Activated naive CD8-positive, alpha-beta T cell treated with anti-CD3 and anti-CD28 coated beads, Interleukin-2, amount 10 ng/mL, durations not matched to agents 7 days and 5 days (primary cell): ENCODE results near the gene CALN1. TPM values are rescaled to one million over a fixed set of nuclear protein-coding genes. Genes with fewer than 3 reads are reported as not detected.
"Not testable (repeated sequence)": the region's sequence is repeated elsewhere in the genome, so short reads cannot be mapped to it uniquely, and the experiment has no call there.

ENCODE experiments used
- ATAC-seq: fragments of 150-1000 bp; cut with Tn5 transposase; one replicate; pipeline ENCODE4 v1.10.0; 2021; ENCODE audit warnings: low read depth, moderate library complexity
- POLR2A ChIA-PET: fragments of 350-600 bp; sonication (Branson Sonifier 250); formaldehyde crosslinking; loops from one replicate; lab custom pipeline; 2021; ENCODE audit warnings: antibody characterized with exemption; lab: Charles Lee
- DNase-seq: peaks from one replicate; pipeline ENCODE4 v3.0.0; 2021
- H3K27ac Mint-ChIP-seq: one replicate; pipeline ENCODE4 v1.8.0; 2022; ENCODE audit warnings: mild to moderate bottlenecking, mixed read lengths
- H3K27me3 Mint-ChIP-seq: one replicate; pipeline ENCODE4 v1.8.0; 2022; ENCODE audit warnings: mild to moderate bottlenecking, moderate library complexity, mixed read lengths
- H3K36me3 Mint-ChIP-seq: one replicate; pipeline ENCODE4 v1.8.0; 2021; ENCODE audit warnings: mild to moderate bottlenecking, mixed read lengths
- H3K4me1 Mint-ChIP-seq: one replicate; pipeline ENCODE4 v1.8.0; 2021; ENCODE audit warnings: mixed read lengths
- H3K4me3 Mint-ChIP-seq: one replicate; pipeline ENCODE4 v1.8.0; 2022; ENCODE audit warnings: mild to moderate bottlenecking, moderate library complexity, mixed read lengths
- H3K9me3 Mint-ChIP-seq: one replicate; pipeline ENCODE4 v1.8.0; 2021; ENCODE audit warnings: mixed read lengths
- total RNA-seq, 2 experiments: library from RNA; stranded (reverse); gene quantifications; one replicate each; pipeline ENCODE4 v1.2.3, GENCODE V29; 2021

CALN1 gene
- not detected for total RNA-seq

GRCh38 chr7:72412121-72412618, at the start of gene CALN1:
Gene CALN1, minus strand, starts transcription at chr7:72412338.
- POLR2A ChIA-PET, H3K9me3 Mint-ChIP-seq, H3K36me3 Mint-ChIP-seq, DNase-seq, H3K4me3 Mint-ChIP-seq, H3K27ac Mint-ChIP-seq, H3K27me3 Mint-ChIP-seq, ATAC-seq, H3K4me1 Mint-ChIP-seq: not testable (repeated sequence)

DNA sequence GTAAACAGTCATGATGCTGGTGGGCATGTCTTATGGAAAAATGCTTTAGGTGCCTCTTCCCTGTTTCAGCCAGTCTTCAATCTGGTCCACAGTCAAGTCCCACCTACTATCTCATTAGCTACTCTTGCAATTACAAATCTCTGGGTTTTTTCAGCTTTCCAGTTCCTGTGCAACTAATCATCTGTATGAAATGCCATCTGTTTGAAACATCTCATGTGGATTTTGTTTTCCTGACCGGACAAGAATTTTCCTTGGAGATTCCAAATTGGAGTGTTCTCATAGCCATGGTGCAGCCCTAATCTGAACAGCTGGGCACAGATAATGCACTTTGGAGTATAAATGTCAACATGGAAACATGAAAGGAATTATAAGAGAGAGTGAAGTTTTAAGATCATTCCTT, 41.3 kb upstream of the CALN1 start:
- Mint-ChIP-seq H3K27ac (no peak overlapping the region), H3K4me3 (no peak overlapping the region), H3K9me3 (peaks cover 2% of the 10 kb centered on the region), H3K36me3 (no peaks in the 10 kb centered on the region), H3K4me1 (no peaks in the 10 kb centered on the region), H3K27me3 (no peaks in the 10 kb centered on the region)
- ATAC-seq (no peak), DNase-seq (no peak)
- POLR2A ChIA-PET = no interaction called here

DNA sequence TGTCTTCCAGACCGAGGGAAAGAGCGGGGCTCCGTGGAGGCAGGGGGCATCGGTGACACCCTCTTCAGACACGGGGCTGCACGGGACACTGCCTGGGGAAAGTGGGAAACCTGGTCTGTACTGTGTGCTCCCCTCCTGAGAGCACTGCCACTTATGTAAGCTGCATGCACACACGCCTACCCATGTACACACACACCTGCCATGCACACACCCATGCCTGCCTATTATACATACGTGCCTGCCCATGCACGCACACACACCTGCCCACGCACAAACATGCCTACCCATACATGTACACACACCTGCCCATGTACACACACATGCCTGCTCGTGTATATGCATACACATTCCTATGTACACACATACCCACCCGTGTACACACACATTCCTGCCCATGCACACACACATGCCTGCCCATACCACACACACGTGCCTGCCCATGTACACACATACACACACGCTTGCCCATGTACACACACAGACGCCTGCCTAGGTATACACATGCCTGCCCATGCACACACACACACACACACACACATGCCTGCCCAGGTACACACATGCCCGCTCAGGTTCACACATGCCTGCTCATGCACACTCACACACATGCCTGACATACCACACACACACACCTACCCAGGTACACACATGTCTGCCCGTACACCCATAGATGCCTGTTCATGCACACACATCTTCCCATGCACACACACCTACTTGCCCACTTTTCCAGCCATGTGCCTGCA, 35.5 kb upstream of the CALN1 start:
- Mint-ChIP-seq H3K4me1 (no peaks in the 10 kb centered on the region), H3K9me3 (peaks cover 6% of the 10 kb centered on the region), H3K36me3 (no peaks in the 10 kb centered on the region), H3K27me3 (no peaks in the 10 kb centered on the region), H3K27ac (no peak overlapping the region), H3K4me3 (no peak overlapping the region)
- ATAC-seq (no peak), DNase-seq (no peak)
- POLR2A ChIA-PET = no interaction called here

DNA sequence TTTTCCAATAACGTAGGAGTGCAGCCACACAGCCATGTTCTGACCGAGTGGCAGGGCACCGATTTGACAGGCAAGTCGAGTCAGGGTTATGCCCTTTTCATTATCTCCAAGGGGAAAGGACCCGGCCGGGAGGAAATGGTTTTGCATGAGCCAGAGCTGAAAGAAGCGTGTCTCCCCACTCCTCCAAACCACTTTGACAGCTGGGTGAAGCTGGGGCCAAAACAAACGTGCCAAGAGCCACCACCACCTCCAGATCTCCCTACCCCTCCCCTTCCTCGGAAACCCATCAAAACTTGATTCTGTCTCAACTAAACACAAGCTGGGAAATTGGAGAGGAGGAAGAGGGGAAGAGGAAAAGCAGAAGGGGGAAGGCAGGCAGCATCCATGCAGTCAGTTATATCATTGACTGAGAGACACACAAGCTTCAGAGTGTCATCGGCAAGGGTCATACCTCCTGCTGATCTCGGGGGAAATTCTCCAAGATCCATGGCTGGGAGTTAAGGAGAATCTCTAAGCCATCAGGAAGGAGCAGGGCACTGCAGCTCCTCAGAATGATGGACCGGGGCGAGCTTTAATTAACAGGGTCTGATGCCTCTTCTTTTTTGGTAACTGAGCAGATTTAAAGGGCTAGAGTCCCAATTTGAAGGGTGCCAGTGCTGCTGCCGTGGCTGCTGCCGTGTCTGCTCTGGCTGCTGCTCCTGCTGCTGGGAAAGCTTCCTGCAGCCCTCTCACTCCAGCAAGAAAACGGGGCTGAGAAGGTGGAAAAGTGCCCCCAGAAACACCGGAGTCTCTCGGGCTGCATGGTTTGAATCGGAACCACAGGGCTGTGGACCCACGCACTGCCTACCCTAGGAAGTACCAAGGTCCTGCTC, 34.7 kb upstream of the CALN1 start:
- POLR2A ChIA-PET = no interaction called here
- ATAC-seq = no peak
- Mint-ChIP-seq H3K27me3 (no peaks in the 10 kb centered on the region), H3K36me3 (no peaks in the 10 kb centered on the region), H3K27ac (no peak overlapping the region), H3K4me1 (no peaks in the 10 kb centered on the region), H3K4me3 (no peak overlapping the region), H3K9me3 (peaks cover 6% of the 10 kb centered on the region)
- no peak for DNase-seq

GRCh38 chr7:72446131-72446530, 34.0 kb upstream of the CALN1 start:
- ATAC-seq = no peak
- no peaks in the 10 kb centered on the region for H3K27me3 Mint-ChIP-seq
- POLR2A ChIA-PET = no interaction called here
- H3K9me3 Mint-ChIP-seq = peaks cover 6% of the 10 kb centered on the region
- no peak overlapping the region for H3K4me3 Mint-ChIP-seq
- no peaks in the 10 kb centered on the region for H3K4me1 Mint-ChIP-seq
- DNase-seq = no peak
- no peaks in the 10 kb centered on the region for H3K36me3 Mint-ChIP-seq
- no peak overlapping the region for H3K27ac Mint-ChIP-seq

DNA sequence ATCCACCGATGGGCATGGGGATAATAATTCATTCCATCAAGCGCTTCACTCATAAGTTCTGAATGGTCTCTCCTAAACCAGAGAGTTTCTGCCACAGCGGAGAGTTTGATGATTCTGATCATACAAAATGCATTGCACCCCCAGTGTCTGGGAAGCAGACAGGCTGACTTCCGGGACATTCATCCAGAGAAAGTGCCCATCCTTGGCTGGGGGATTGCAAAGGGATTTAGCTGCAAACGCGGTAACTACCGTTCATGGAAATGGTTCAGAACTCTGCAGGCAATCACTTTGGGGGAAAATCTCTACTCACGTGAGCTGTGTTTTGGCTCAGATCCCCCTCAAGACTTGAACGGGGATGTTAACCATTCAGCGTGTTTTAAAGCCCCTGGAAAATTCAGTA, 33.4 kb upstream of the CALN1 start:
- Mint-ChIP-seq H3K9me3 (peaks cover 4% of the 10 kb centered on the region), H3K27ac (no peak overlapping the region), H3K27me3 (no peaks in the 10 kb centered on the region), H3K36me3 (no peaks in the 10 kb centered on the region), H3K4me3 (no peak overlapping the region), H3K4me1 (no peaks in the 10 kb centered on the region)
- POLR2A ChIA-PET = no interaction called here
- ATAC-seq (no peak), DNase-seq (no peak)

DNA sequence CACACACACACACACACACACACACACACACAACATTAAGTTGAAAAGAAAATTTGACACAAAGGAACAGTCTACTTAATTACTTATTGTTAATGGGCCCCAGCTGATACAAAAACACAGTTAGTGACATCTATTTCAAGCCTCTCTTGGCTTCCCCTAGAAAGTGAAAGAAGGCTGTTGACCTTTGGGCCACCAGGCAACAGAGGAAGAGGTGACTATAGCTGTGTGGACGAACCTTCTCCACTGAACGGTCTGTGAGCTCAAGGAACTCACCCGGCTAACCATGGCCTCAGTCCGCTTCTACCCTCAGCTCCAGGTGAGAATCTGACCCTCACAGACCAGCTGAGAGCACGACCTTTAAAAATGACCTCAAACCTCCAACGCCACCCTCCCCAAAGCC, 32.9 kb upstream of the CALN1 start:
- POLR2A ChIA-PET = no interaction called here
- Mint-ChIP-seq H3K36me3 (no peaks in the 10 kb centered on the region), H3K4me3 (no peak overlapping the region), H3K27me3 (no peaks in the 10 kb centered on the region), H3K27ac (no peak overlapping the region), H3K9me3 (peaks cover 4% of the 10 kb centered on the region), H3K4me1 (no peaks in the 10 kb centered on the region)
- DNase-seq = no peak
- no peak for ATAC-seq

DNA sequence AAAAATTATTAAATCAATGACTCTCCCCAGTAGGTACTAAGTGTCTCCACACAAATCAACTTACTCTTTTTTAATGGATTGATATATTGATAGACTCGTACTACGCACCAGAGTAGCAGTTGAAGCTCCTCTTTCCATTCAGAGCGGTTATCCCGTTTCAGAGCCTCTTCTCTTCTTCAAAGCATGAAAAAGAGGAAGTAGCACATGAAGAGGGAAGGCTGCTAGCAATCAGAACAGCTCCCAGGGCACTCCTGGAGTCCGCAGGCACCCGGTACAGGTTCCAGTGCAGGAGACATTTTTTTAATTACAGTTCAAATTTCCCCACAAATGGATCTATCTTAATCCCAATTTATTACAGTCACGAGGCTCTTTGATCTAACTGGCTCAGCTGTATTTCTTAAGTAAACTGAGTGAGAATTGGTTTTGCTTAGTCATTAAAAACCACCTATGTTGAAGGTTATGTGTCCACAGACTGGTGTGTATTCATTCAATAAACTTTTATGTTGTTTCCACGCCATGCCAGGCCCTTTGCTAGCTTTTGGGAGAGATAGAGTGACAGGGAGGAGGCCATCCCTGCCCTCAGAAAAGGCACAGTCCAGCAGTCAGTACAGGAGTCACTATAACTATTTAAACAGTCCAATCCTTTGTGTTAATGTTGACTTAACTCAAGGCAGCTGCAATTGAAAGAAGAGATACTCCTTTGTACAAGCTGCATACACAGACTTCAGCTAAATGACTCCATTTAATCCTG, 32.1 kb upstream of the CALN1 start:
- Mint-ChIP-seq H3K9me3 (peaks cover 4% of the 10 kb centered on the region), H3K36me3 (no peaks in the 10 kb centered on the region), H3K27me3 (no peaks in the 10 kb centered on the region), H3K4me3 (no peak overlapping the region), H3K4me1 (no peaks in the 10 kb centered on the region), H3K27ac (no peak overlapping the region)
- DNase-seq = no peak
- POLR2A ChIA-PET = no interaction called here
- ATAC-seq = no peak

DNA sequence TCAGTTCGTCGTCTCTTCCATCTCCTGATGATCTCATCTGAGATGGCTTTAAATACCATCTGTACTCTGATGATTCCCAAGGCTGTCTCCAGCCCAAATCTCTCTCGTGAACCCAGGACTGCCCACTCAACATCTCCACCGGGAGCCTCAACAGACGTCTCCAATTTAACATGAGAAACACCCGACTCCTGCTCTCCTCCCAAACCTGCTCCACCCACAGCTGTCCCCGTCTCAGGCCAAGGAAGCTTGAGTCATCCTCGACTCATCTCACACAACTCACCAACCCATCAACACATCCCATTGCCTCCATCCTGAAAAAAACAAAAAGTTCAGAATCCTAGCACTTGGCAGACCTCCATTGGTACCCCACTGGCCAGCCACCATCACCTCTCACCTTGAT, 29.7 kb upstream of the CALN1 start:
- Mint-ChIP-seq H3K9me3 (no peaks in the 10 kb centered on the region), H3K27me3 (peaks cover 3% of the 10 kb centered on the region), H3K36me3 (no peaks in the 10 kb centered on the region), H3K4me3 (no peak overlapping the region), H3K4me1 (no peaks in the 10 kb centered on the region), H3K27ac (no peak overlapping the region)
- POLR2A ChIA-PET = no interaction called here
- no peak for DNase-seq
- no peak for ATAC-seq

- Mint-ChIP-seq H3K27me3 (peaks cover 3% of the 10 kb centered on the region), H3K36me3 (no peaks in the 10 kb centered on the region), H3K4me3 (no peak overlapping the region), H3K4me1 (no peaks in the 10 kb centered on the region), H3K9me3 (no peaks in the 10 kb centered on the region), H3K27ac (no peak overlapping the region)
- POLR2A ChIA-PET = no interaction called here
- DNase-seq (no peak), ATAC-seq (no peak)
Measured at GRCh38 chr7:72438491-72438890, 26.4 kb upstream of the CALN1 start.

DNA sequence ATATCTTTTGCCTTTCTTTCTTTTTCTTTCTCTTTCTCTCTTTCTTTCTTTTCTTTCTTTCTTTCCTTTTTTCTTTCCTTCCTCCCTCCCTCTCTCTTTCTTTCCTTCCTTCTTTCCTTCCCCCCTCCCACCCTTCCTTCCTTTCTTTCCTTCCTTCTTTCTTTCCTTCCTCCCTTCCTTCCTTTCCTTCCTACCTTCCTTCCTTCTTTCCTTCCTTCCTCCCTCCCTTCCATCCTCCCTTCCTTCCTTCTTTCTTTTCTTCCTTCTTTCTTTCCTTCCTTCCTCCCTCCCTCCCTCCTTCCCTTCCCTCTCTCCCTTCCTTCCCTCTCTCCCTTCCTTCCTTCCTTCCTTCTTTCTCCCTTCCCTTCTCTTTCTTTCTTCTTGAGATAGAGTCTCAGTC, 25.5 kb upstream of the CALN1 start:
- POLR2A ChIA-PET = no interaction called here
- Mint-ChIP-seq H3K4me3 (no peak overlapping the region), H3K4me1 (no peaks in the 10 kb centered on the region), H3K27me3 (peaks cover 3% of the 10 kb centered on the region), H3K36me3 (no peaks in the 10 kb centered on the region), H3K9me3 (no peaks in the 10 kb centered on the region), H3K27ac (no peak overlapping the region)
- no peak for ATAC-seq
- no peak for DNase-seq

DNA sequence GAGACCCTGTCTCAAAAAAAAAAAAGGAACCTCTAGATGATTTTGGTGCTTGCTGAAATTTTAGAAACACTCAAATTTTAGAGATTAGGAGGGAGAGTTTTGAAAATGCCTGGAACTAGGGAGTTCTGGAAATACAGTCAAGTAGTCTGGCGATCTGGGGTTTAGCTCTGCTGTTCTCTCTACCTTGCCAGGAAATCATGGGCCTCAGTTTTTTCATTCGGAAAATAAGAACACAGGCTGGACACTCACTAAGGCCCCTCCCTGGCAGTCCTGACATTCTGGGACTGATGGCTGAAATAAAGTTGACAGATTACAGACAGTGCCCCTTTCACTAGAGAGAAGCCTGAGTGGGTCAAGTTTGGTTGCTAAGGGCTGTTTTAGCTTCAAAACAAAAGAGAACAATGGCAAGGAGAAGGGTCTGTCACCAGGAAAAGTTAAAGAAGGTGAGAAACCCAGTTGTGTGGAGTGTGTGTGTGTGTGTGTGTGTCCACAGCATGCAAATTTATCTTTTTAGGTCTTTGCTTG, 25.0 kb upstream of the CALN1 start:
- Mint-ChIP-seq H3K4me1 (no peaks in the 10 kb centered on the region), H3K36me3 (no peaks in the 10 kb centered on the region), H3K27ac (no peak overlapping the region), H3K9me3 (no peaks in the 10 kb centered on the region), H3K4me3 (no peak overlapping the region), H3K27me3 (peaks cover 3% of the 10 kb centered on the region)
- ATAC-seq = no peak
- DNase-seq = no peak
- POLR2A ChIA-PET = no interaction called here

DNA sequence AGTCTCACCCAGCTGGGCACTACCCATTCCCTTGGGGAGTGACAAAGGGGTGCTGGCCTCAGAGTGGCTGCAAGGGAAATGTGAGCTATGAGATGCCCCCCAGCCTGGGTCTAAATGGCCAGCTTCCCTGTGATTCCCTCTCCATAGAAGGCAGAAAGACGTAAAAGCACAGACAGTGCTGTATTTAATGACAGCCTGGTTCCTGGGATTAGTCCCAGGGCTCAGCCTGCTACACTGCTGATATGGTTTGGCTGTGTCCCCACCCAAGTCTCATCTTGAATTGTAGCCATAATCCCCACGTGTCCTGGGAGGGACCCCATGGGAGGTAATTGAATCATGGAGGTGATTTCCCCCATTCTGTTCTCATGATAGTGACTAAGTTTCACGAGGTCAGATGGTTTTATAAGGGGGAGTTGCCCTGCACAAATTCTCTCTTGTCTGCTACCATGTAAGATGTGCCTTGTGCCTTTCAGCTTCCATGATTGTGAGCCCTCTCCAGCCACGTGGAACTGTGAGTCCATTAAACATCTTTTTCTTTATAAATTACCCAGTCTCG, 23.9 kb upstream of the CALN1 start:
- H3K36me3 Mint-ChIP-seq = no peaks in the 10 kb centered on the region
- H3K4me3 Mint-ChIP-seq = no peak overlapping the region
- no peaks in the 10 kb centered on the region for H3K4me1 Mint-ChIP-seq
- no peak for DNase-seq
- H3K27me3 Mint-ChIP-seq = peaks cover 3% of the 10 kb centered on the region
- H3K9me3 Mint-ChIP-seq = no peaks in the 10 kb centered on the region
- H3K27ac Mint-ChIP-seq = no peak overlapping the region
- POLR2A ChIA-PET = no interaction called here
- no peak for ATAC-seq
